K562 (cell line): ENCODE measurements around the gene FNDC1. TPM values are rescaled to one million over a fixed set of nuclear protein-coding genes. Genes with fewer than 3 reads are reported as not detected.

ENCODE experiments used
- ATAC-seq: fragments of 200-7000 bp; cut with Tn5 transposase; 3 replicates; pipeline ENCODE4 v1.9.1; 2020; ENCODE audit warnings: moderate library complexity
- BruUV-seq: library from RNA; stranded (reverse); fragments of 400-500 nt; replicated peaks from 2 replicates; lab custom pipeline; 2021; lab: Mats Ljungman, UMichigan
- CTCF ChIA-PET: fragments of 300-600 bp; formaldehyde crosslinking; extraction: SDS; loops from one replicate; lab custom pipeline; 2021; ENCODE audit warnings: low intra/inter-chr PET ratio; lab: Yijun Ruan, JAX
- POLR2A ChIA-PET: fragments of 300-600, 350-650 bp; sonication (Branson Sonifier 250); formaldehyde crosslinking; extraction: SDS; loops from one replicate; lab custom pipeline; 2021; ENCODE audit warnings: antibody characterized with exemption, inconsistent platforms; lab: Yijun Ruan, JAX
- DNase-seq, 4 experiments: peaks; one replicate each; pipeline versions ENCODE4 v3.0.0 to v3.0.0-alpha.2; 2011 to 2018; ENCODE audit warnings: low spot score in 3 of 4, mixed read lengths in 3 of 4; ENCODE audit errors: extremely low read depth in 1 of 4
- FAIRE-seq: peaks from 2 replicates; lab custom pipeline; 2011; peaks lifted over from hg19 to GRCh38; lab: Jason Lieb, UNC
- H2AFZ ChIP-seq: 2 replicates; pipeline ENCODE4 v1.6.0; 2011; ENCODE audit warnings: low read depth, low read length, control low read depth, inconsistent platforms
- H3K27ac ChIP-seq: fragments of 200-600 bp; 3 replicates; pipeline ENCODE4 v1.8.0; 2011; ENCODE audit warnings: low read depth, mild to moderate bottlenecking, control low read depth, inconsistent platforms, low read length, moderate library complexity, mixed read lengths; ENCODE audit errors: extremely low read depth
- H3K27me3 ChIP-seq, 2 experiments: fragments of 300-600 bp in 1 of 2; 2 replicates in 1 of 2; 3 replicates in 1 of 2; pipeline versions ENCODE4 v1.6.0 to v1.8.0; 2011; ENCODE audit warnings: inconsistent platforms in 2 of 2, low read length in 2 of 2, mild to moderate bottlenecking in 1 of 2, mixed read lengths in 1 of 2, moderate library complexity in 1 of 2; ENCODE audit not compliant: control insufficient read depth in 2 of 2, insufficient read depth in 2 of 2
- H3K36me3 ChIP-seq: fragments of 300-600 bp; 3 replicates; pipeline ENCODE4 v1.8.0; 2011; ENCODE audit warnings: mild to moderate bottlenecking, low read length, inconsistent platforms; ENCODE audit not compliant: control insufficient read depth, insufficient read depth
- H3K4me1 ChIP-seq, 2 experiments: fragments of 200-600 bp in 1 of 2; replicated peaks in 1 of 2; 2 replicates in 1 of 2; 3 replicates in 1 of 2; pipeline versions ENCODE4 v1.5.1 to v1.8.0; 2011; ENCODE audit warnings: inconsistent platforms in 2 of 2, low read length in 2 of 2, mild to moderate bottlenecking in 1 of 2, mixed read lengths in 1 of 2, moderate library complexity in 1 of 2; ENCODE audit not compliant: control insufficient read depth in 2 of 2, insufficient read depth in 2 of 2
- H3K4me2 ChIP-seq: 2 replicates; pipeline ENCODE4 v1.6.1; 2011; ENCODE audit warnings: low read length, control low read depth, inconsistent platforms, mixed read lengths; ENCODE audit not compliant: insufficient read depth
- H3K4me3 ChIP-seq: fragments of 200-600 bp; sonication (generic), shearing (Covaris generic); 2 replicates; pipeline ENCODE4 v1.5.1; 2016; ENCODE audit warnings: control low read depth, inconsistent platforms
- H3K79me2 ChIP-seq: fragments of 200-600 bp; 3 replicates; pipeline ENCODE4 v1.8.0; 2011; ENCODE audit warnings: low read length, inconsistent platforms; ENCODE audit not compliant: control insufficient read depth, insufficient read depth
- H3K9ac ChIP-seq, 2 experiments: 2 replicates each; pipeline versions ENCODE4 v1.6.0 to v1.6.1; 2011; ENCODE audit warnings: low read depth in 2 of 2, low read length in 2 of 2, control low read depth in 1 of 2, inconsistent platforms in 1 of 2, mild to moderate bottlenecking in 1 of 2, mixed read lengths in 1 of 2; ENCODE audit not compliant: insufficient read depth in 1 of 2
- H3K9me1 ChIP-seq: one replicate; pipeline ENCODE4 v1.6.0; 2011; ENCODE audit warnings: inconsistent platforms, mild to moderate bottlenecking, low read length, moderate library complexity; ENCODE audit not compliant: control insufficient read depth, insufficient read depth
- H3K9me3 ChIP-seq: replicated peaks from 2 replicates; pipeline ENCODE4 v1.5.1; 2011; ENCODE audit warnings: low read depth, low read length, inconsistent platforms; ENCODE audit not compliant: control insufficient read depth, insufficient read depth
- H4K20me1 ChIP-seq: replicated peaks from 2 replicates; pipeline ENCODE4 v1.6.1; 2011; ENCODE audit warnings: low read length, inconsistent platforms, mixed read lengths; ENCODE audit not compliant: control insufficient read depth, insufficient read depth
- BDP1 ChIP-seq: IDR thresholded peaks from 3 replicates; pipeline ENCODE4 v1.6.1; 2011; ENCODE audit not compliant: insufficient read length, insufficient read depth
- BRD9 ChIP-seq: fragments of 450-650 bp; IDR thresholded peaks from 2 replicates; pipeline ENCODE4 v1.6.1; 2018; ENCODE audit warnings: low read depth; ENCODE audit not compliant: partially characterized antibody
- CHCHD3 ChIP-seq: fragments of 250-450 bp; sonication (Bioruptor Pico); IDR thresholded peaks from 2 replicates; pipeline ENCODE4 v2.1.2; 2022; ENCODE audit warnings: mild to moderate bottlenecking
- CREB1 ChIP-seq, 2 experiments: sonication (generic) in 1 of 2; formaldehyde crosslinking in 1 of 2; IDR thresholded peaks; 2 replicates each; pipeline versions ENCODE4 v1.6.1 to v1.8.0; 2012 to 2022; ENCODE audit warnings: inconsistent platforms in 1 of 2, mild to moderate bottlenecking in 1 of 2, missing genetic modification reagents in 1 of 2, moderate library complexity in 1 of 2
- MYC ChIP-seq, 2 experiments: fragments of 250-450 bp in 1 of 2; sonication (Bioruptor Pico) in 1 of 2; IDR thresholded peaks; 2 replicates each; pipeline versions ENCODE4 v1.5.1 to v1.6.1; 2012 to 2021; ENCODE audit warnings: low read depth in 2 of 2, borderline replicate concordance in 1 of 2, improper control_type of control experiment in 1 of 2, low read length in 1 of 2, mild to moderate bottlenecking in 1 of 2, moderate library complexity in 1 of 2
- NR0B1 ChIP-seq: fragments of 450-650 bp; IDR thresholded peaks from one replicate; pipeline ENCODE4 v1.6.1; 2018; ENCODE audit warnings: mild to moderate bottlenecking, moderate library complexity; ENCODE audit not compliant: partially characterized antibody
- NR4A1 ChIP-seq, 2 experiments: fragments of 250-450 bp in 1 of 2; fragments of 450-650 bp in 1 of 2; sonication (Bioruptor Pico) in 1 of 2; IDR thresholded peaks; 2 replicates each; pipeline versions ENCODE4 v1.4.0 to v1.6.1; 2016 to 2020; ENCODE audit warnings: mild to moderate bottlenecking in 2 of 2, missing compliant biosample characterization in 1 of 2, missing genetic modification characterization in 1 of 2, moderate library complexity in 1 of 2
- POLR2AphosphoS5 ChIP-seq: IDR thresholded peaks from 2 replicates; pipeline ENCODE4 v1.6.1; 2011; ENCODE audit warnings: mild to moderate bottlenecking, low read depth, low read length, moderate library complexity; ENCODE audit not compliant: control insufficient read depth, insufficient read depth
- POLR3G ChIP-seq: IDR thresholded peaks from 2 replicates; pipeline ENCODE4 v1.6.1; 2011; ENCODE audit not compliant: insufficient read length, insufficient replicate concordance; ENCODE audit errors: extremely low read depth
- RAD51 ChIP-seq: fragments of 450-650 bp; IDR thresholded peaks from 2 replicates; pipeline ENCODE4 v1.7.1; 2016; ENCODE audit warnings: low read depth, mild to moderate bottlenecking, borderline replicate concordance
- RBFOX2 ChIP-seq: fragments of 200-400 bp; formaldehyde crosslinking; IDR thresholded peaks from 2 replicates; pipeline ENCODE4 v1.6.1; 2017; ENCODE audit warnings: low read depth, mild to moderate bottlenecking, low read length, moderate library complexity
- RFX7 ChIP-seq: fragments of 250-450 bp; sonication (Bioruptor Pico); IDR thresholded peaks from 2 replicates; pipeline ENCODE4 v1.5.1; 2021; ENCODE audit warnings: mild to moderate bottlenecking
- SRSF3 ChIP-seq: fragments of 200-400 bp; formaldehyde crosslinking; IDR thresholded peaks from 2 replicates; pipeline ENCODE4 v1.6.1; 2016; ENCODE audit warnings: mild to moderate bottlenecking, low read length, moderate library complexity; ENCODE audit not compliant: insufficient read depth
- TCF15 ChIP-seq: fragments of 250-450 bp; sonication (Bioruptor Pico); IDR thresholded peaks from 2 replicates; pipeline ENCODE4 v1.8.0; 2022; ENCODE audit warnings: moderate library complexity, mild to moderate bottlenecking, inconsistent platforms
- TFAM ChIP-seq: fragments of 250-450 bp; sonication (Bioruptor Pico); conservative IDR thresholded peaks from 2 replicates; pipeline ENCODE4 v1.5.0; 2021; ENCODE audit warnings: mild to moderate bottlenecking, moderate library complexity
- YY1 ChIP-seq, 3 experiments: IDR thresholded peaks; 2 replicates each; pipeline ENCODE4 v1.6.1; 2011; ENCODE audit warnings: low read length in 2 of 3, mild to moderate bottlenecking in 2 of 3, moderate library complexity in 2 of 3, borderline replicate concordance in 1 of 3, control low read depth in 1 of 3, low read depth in 1 of 3; ENCODE audit not compliant: insufficient read depth in 3 of 3, insufficient replicate concordance in 2 of 3, control insufficient read depth in 1 of 3, insufficient read length in 1 of 3; ENCODE audit errors: extremely low read depth in 1 of 3
- ZNF124 ChIP-seq: sonication (generic); formaldehyde crosslinking; IDR thresholded peaks from 2 replicates; pipeline ENCODE4 v1.8.1; 2022; ENCODE audit warnings: missing genetic modification reagents
- ZNF23 ChIP-seq: fragments of 250-450 bp; sonication (Bioruptor Pico); IDR thresholded peaks from 2 replicates; pipeline ENCODE4 v1.4.0; 2020; ENCODE audit warnings: mild to moderate bottlenecking
- ZNF79 ChIP-seq: fragments of 250-450 bp; sonication (Bioruptor Pico); IDR thresholded peaks from 2 replicates; pipeline ENCODE4 v1.4.0; 2020; ENCODE audit warnings: low read depth, mild to moderate bottlenecking, moderate library complexity
- WGBS: fragments of 100-300 bp; shearing (Covaris generic); methylation state at CpG from one replicate; pipeline ENCODE4 v1.1.6; 2016; ENCODE audit warnings: low coverage, mixed read lengths; ENCODE audit not compliant: insufficient coverage; ENCODE audit errors: missing lambda C conversion rate; 5-methylcytosine and 5-hydroxymethylcytosine counted together
- in situ Hi-C: fragments of 300-500 bp; cut with MboI; formaldehyde crosslinking; loops from 4 replicates; pipeline ENCODE4 v1.15.0; 2018; ENCODE audit warnings: inconsistent platforms, mixed read lengths
- intact Hi-C: fragments of 100-400 bp; cut with micrococcal nuclease; formaldehyde crosslinking; loops from 2 replicates; pipeline ENCODE4 v1.14.2; 2022
- polyA plus RNA-seq, 8 experiments: library from polyadenylated mRNA; depleted of rRNA in 4 of 8; stranded (reverse) in 5 of 8; unstranded in 3 of 8; fragments of >200 nt; fragmentation: Nextera tagmentation in 2 of 8; fragmentation: Illumina TruSeq in 1 of 8; extraction: Ambion mirVana in 2 of 8; extraction: Trizol in 1 of 8; gene quantifications; 2 replicates each; pipeline versions ENCODE4 v1.2.1 to v1.2.3, GENCODE V29; 2011 to 2014; ENCODE audit warnings: inconsistent platforms in 1 of 8, missing spikeins in 1 of 8
- total RNA-seq, 7 experiments: library from RNA; depleted of rRNA in 6 of 7; stranded (reverse); fragments of >200 nt in 6 of 7; fragmentation: Illumina TruSeq in 2 of 7; extraction: Trizol in 2 of 7; gene quantifications; 2 replicates each; pipeline versions ENCODE4 v1.2.1 to v1.2.3, GENCODE V29; 2011 to 2021; ENCODE audit warnings: low replicate concordance in 1 of 7

The FNDC1 gene
- total and polyA plus RNA-seq, 9 of the 15 experiments (the other 6 are each of a cell fraction or from before 2014, with no cell fraction given) = not detected

GRCh38 chr6:159317430-159317829, 148.2 kb downstream of the FNDC1 start:
- intact Hi-C loops (no loop called here), in situ Hi-C loops (no loop called here)
- CTCF ChIA-PET = no interaction called here
- Histone ChIP-seq H3K9ac (no peak overlapping the region), H3K4me3 (no peak overlapping the region), H3K36me3 (no peaks in the 10 kb centered on the region), H3K79me2 (no peaks in the 10 kb centered on the region), H3K4me2 (no peak overlapping the region), H2AFZ (no peak overlapping the region), H3K9me1 (no peaks in the 10 kb centered on the region), H3K9me3 (no peaks in the 10 kb centered on the region), H3K4me1 (no peaks in the 10 kb centered on the region; a peak in 1 of 5 replicates), H3K27ac (no peak overlapping the region), H3K27me3 (peaks cover 8 to 27% of the 10 kb centered on the region in 2 experiments; a peak in 4 of 5 replicates), H4K20me1 (no peaks in the 10 kb centered on the region)
- BruUV-seq = no TSS peak
- ATAC-seq (no peak), DNase-seq (no peak), FAIRE-seq (no peak)
- POLR2A ChIA-PET = interaction anchor here (0.9 kb wide), 1 partner anchor 12 kb away, joined by 5 read pairs; no protein-coding TSS in a partner anchor
- 0% methylated on average over 7 of the region's 7 CpGs for WGBS
- no peak for TF ChIP-seq NR0B1
- TF ChIP-seq RFX7 (CRISPR knock-in tag) = no peak
- TF ChIP-seq ZNF23 = no peak
- no peak for TF ChIP-seq MYC (IDR thresholded peaks at IDR 0.05; ENCODE audit: low read depth, low read length)
- TF ChIP-seq MYC (CRISPR knock-in tag; IDR thresholded peaks at IDR 0.05; ENCODE audit: borderline replicate concordance, low read depth) = no peak
- TF ChIP-seq RBFOX2 = no peak
- TF ChIP-seq ZNF124 (CRISPR knock-in tag) = no peak
- TF ChIP-seq YY1 (IDR thresholded peaks at IDR 0.05; ENCODE audit: borderline replicate concordance in 1 of 3, control insufficient read depth in 1 of 3, extremely low read depth in 1 of 3, insufficient read depth in 3 of 3, insufficient read length in 1 of 3, insufficient replicate concordance in 2 of 3, low read depth in 1 of 3, low read length in 2 of 3) = no peak
- TF ChIP-seq RAD51 = no peak
- TF ChIP-seq TCF15 (CRISPR knock-in tag) = no peak
- TF ChIP-seq NR4A1 (CRISPR knock-in tag; IDR thresholded peaks at IDR 0.05) = no peak
- no peak for TF ChIP-seq NR4A1 (tag; IDR thresholded peaks at IDR 0.05)
- no peak for TF ChIP-seq CHCHD3 (CRISPR knock-in tag)
- TF ChIP-seq ZNF79 = no peak
- TF ChIP-seq TFAM (CRISPR knock-in tag) = no peak
- TF ChIP-seq CREB1 (IDR thresholded peaks at IDR 0.05) = no peak
- no peak for TF ChIP-seq CREB1 (CRISPR knock-in tag; IDR thresholded peaks at IDR 0.05)
- no peak for TF ChIP-seq BDP1
- no peak for TF ChIP-seq POLR2AphosphoS5
- TF ChIP-seq SRSF3 = no peak
- TF ChIP-seq BRD9 = no peak
- no peak for TF ChIP-seq POLR3G
